ENCODE measurements around the gene KCTD13.
"Not testable (repeated sequence)": the region's sequence is repeated elsewhere in the genome, so short reads cannot be mapped to it uniquely, and the experiment has no call there.

The KCTD13 gene

GRCh38 chr16:29906520-29907244 lies 19.3 kb downstream of the KCTD13 start:
- no peak for DNase-seq

GRCh38 chr16:29905668-29906067 lies 20.4 kb downstream of the KCTD13 start:
- no peak for DNase-seq

- DNase-seq, result no peak
These were observed 21.1 kb downstream of the KCTD13 start for GRCh38 chr16:29904947-29905346.

GRCh38 chr16:29903590-29903989 lies 22.4 kb downstream of the KCTD13 start:
- no peak for DNase-seq

- DNase-seq, result no peak
These were observed 24.4 kb downstream of the KCTD13 start for GRCh38 chr16:29901607-29901945.

GRCh38 chr16:29900888-29901606 lies 25.0 kb downstream of the KCTD13 start:
- DNase-seq, result no peak

- DNase-seq, result peak; percentile 81
These were observed 25.7 kb downstream of the KCTD13 start, which contains the start of gene ASPHD1 for GRCh38 chr16:29900102-29900887. ASPHD1 (plus strand) TSS chr16:29900488; CDS start chr16:29900972, 484 bp downstream.

- DNase-seq, result peak; percentile 79
These were observed 26.4 kb downstream of the KCTD13 start, which contains the start of gene SEZ6L2 for GRCh38 chr16:29899516-29900101. SEZ6L2 (minus strand) TSS chr16:29899550; CDS start chr16:29899019, 531 bp downstream.

- no peak for DNase-seq
These were observed 27.1 kb downstream of the KCTD13 start for GRCh38 chr16:29898804-29899515.

- no peak for DNase-seq
These were observed 27.8 kb downstream of the KCTD13 start for GRCh38 chr16:29898135-29898803.

GRCh38 chr16:29897333-29897732 lies 28.7 kb downstream of the KCTD13 start:
- DNase-seq, result no peak

GRCh38 chr16:29896841-29897240 lies 29.2 kb downstream of the KCTD13 start:
- no peak for DNase-seq

GRCh38 chr16:29894352-29894751 lies 31.7 kb downstream of the KCTD13 start:
- DNase-seq, result no peak

- DNase-seq, result peak; percentile 39
These were observed 32.5 kb downstream of the KCTD13 start for GRCh38 chr16:29893553-29893952.

GRCh38 chr16:29892458-29892813 lies 33.6 kb downstream of the KCTD13 start:
- no peak for DNase-seq

- no peak for DNase-seq
These were observed 34.2 kb downstream of the KCTD13 start for GRCh38 chr16:29891525-29892457.

GRCh38 chr16:29889372-29889771 lies 36.7 kb downstream of the KCTD13 start:
- not testable (repeated sequence) for DNase-seq

GRCh38 chr16:29883987-29884386 lies 42.0 kb downstream of the KCTD13 start:
- DNase-seq, result no peak

GRCh38 chr16:29881050-29881449 lies 45.0 kb downstream of the KCTD13 start:
- DNase-seq, result no peak

GRCh38 chr16:29878172-29878571 lies 47.9 kb downstream of the KCTD13 start:
- no peak for DNase-seq
